NOMO-1 (cell line): ENCODE data around the gene CLBA1.

Experiments used
- DNase-seq, 2 experiments: peaks; one replicate each; lab custom pipeline; 2025; ENCODE audit not compliant: unreplicated experiment in 2 of 2; lab: John Stamatoyannopoulos, UW

CLBA1 gene

DNA sequence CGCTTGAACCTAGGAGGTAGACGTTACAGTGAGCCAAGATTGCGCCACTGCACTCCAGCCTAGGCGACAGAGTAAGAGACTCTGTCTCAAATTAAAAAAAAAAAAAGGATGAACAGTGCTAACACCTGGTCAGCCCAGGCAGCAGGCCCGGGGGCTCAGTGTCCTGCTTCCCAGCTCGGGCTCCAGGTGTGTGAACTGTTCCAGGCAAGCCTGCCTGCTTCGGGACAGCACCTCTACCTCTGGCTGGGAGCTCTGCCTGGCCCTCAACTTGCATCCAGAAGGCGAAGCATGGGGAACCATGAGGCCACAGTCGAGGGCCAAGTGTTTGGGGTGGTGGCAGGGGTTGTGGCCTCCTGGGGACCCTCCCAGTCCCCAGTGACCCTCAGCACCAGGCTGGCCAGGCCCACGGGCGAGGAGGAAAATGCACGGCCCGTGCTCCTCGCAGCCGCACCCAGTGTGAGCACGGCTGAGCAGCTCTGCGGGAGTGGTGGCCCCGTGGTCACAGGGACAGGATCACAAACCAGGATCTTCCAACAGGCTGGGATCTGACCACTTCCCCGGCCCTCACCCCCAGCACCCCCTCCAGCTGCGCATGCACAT is 19.8 kb downstream of the CLBA1 start:
- no peak for DNase-seq

GRCh38 chr14:105005929-105006830 is 20.6 kb downstream of the CLBA1 start:
- DNase-seq: no peak

DNA sequence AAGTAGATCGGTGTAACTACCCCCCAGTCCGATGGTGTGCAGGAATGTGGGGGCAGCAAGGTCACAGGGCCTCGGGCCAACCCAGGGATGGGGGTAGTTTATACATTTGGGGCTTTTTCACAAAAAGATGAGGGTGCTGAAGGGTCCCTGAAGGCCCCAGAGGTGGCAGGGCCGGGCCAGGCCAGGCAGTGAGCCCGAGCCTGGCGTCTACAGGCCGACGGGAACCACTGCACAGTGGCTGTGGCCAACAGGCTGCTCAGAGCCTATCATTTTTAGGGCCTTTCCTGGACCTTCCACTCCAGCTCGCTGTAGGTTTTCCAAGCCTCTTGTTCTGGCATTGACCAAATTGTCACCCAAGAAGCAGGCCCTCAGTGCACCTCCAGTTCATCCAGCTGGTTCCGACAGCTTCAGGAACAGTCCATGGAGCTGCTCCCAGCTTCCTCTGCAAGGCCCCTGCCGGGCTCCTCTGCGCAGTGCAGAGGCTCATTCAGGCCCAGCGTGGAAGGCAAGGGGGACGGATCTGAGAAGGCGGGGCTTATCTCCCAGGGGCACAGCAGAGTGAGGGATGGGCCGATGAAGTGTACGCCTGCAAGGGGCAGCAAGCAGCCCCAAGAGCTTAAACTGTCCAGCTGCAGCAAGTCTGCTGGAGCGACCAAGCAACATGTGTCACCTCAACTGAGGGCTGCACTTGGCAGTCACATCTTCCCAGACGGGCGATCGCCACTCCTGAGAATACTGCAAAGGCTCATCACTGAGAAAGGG is 21.4 kb downstream of the CLBA1 start:
- DNase-seq: no peak

DNA sequence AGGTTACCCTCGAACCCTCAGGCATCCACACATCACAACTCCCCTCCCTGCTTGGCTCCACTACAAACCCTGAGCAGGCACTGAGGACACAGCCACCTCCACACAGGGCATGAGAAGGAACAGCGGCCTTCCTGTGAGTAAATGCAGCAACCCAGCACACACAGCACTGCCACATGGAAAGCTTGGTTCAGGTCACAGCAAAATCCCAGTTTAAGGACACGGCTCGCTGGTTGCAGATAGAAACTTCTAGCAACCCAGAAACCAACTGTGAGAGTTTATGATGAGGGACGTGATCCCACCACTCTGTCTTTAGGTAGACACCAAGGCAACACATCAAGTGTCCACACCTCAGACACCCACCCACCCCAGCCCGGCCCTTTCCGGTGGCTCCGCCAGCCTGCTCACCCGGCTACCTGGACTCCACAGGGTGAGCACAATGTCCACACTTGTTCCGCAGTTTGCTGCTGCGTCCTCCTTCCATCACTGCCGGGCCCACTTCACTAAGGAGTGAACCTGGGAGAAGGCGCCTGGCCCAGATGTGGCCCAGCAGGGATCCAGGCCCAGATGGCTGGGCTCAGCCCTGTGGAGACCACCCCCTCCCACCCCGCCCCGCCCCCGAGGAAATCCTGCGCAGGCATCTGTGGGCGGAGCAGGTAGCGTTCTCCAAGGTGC is 22.1 kb downstream of the CLBA1 start:
- DNase-seq: no peak

GRCh38 chr14:105010106-105010505 is 24.5 kb downstream of the CLBA1 start:
- no peak for DNase-seq

DNA sequence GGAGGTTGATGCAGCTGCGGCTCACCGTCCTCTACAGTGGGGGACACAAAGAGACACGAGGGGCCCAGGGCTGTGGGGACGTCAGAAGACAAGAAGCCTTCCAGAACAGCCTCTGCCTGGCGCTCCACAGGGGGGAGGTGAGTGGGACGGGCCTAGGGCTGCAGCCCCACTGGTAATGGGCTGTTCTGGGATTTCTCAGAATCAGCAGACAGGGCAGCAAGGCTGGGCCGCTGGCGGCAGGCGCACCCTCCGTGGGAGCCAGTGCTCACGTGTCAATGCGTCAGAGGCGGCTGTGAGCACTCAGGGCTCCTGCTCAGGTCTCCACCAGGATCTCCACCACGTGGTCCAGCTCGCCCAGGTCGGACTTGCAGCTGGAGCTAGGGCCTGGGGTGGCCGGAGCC is 25.3 kb downstream of the CLBA1 start:
- no peak for DNase-seq

- no peak for DNase-seq
Observed at GRCh38 chr14:105011312-105011990, 25.9 kb downstream of the CLBA1 start.

- DNase-seq: no peak
Observed at GRCh38 chr14:105012171-105012985, 26.8 kb downstream of the CLBA1 start.

- DNase-seq: no peak
Observed at GRCh38 chr14:105013150-105013785, 27.7 kb downstream of the CLBA1 start.

DNA sequence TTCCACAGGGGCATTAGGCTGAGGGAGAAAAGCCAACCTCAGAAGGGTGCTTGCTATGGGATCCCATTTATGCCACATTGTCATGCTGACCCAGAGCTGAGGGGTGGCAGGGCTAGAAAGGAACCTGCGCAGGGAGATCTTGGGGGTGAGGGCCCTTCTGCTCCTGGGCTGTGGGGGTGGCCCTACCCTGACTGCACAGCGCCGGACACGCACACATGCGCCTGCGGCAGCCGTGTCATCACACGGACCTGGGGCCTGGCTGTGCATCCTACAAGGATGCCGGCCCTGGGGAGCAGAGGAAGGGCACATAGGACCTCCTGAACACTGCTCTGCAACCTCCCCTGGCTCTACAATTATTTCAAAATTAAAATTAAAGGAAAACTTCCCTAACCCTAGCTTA is 28.4 kb downstream of the CLBA1 start:
- DNase-seq: no peak

- no peak for DNase-seq
Observed at GRCh38 chr14:105014631-105015030, 29.0 kb downstream of the CLBA1 start.

- DNase-seq: no peak
Observed at GRCh38 chr14:105015242-105015641, 29.7 kb downstream of the CLBA1 start.

DNA sequence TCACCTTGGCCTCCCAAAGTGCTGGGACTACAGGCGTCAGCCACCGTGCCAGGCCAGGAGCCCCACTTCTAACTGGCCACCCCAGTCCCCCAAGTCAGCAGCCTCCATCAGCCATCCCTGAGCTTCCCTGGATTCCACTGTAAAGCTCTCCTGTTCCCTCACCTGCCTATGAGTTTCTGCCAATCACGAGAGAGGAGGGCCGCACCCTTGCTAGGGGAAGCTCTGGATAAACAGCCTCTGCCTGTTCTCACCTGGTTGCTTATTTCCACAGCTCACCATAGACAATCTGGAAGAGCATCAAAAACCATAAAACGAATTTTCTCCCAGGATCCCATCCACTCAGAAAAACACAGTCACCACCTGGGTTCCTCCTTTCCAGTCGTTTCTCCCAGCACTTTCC is 30.3 kb downstream of the CLBA1 start:
- DNase-seq: no peak

GRCh38 chr14:105018414-105018813 is 32.8 kb downstream of the CLBA1 start:
- no peak for DNase-seq

DNA sequence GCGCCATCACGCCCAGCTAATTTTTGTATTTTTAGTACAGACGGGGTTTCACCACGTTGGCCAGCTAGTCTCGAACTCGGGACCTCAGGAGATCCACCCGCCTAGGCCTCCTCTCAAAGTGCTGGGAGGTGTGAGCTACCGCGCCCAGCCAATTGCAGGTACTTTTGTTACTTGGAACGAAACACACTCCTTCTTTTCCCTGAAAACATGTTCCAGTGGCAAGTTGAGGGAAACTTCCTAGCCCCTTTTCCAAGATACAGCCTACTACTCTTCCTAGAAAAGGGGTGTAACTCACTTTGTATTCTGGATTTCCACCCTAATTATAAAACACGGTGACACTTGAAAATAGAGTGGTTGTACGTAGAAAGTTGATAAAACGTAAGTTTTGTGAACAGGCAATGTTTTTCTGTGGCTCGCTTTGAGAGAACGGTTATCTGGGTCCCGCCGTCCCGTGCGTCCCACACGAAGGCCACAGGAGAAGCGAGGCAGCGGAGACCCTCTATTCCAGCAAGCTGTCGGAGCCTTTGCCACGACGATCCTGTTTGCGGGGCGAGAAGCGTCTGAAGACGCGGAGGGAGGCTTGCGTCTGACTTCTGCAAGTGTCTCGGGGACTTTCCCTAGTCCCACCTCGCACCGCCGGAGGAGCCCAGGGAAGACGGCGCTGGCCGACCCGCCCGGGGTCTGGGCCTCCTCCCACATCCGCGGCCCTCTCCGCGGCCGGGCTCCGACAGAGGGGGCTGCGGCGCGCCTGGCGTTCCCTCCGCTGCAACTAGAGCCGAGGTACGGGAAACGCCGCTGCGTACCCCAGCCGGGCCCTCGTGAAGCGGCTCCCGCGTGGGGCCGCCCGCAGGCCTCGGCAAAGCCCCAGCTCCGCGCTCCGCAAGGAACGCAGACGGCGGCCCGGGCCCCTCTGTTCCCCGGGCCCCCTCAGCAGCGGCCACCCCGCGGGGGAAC is 34.5 kb downstream of the CLBA1 start:
- DNase-seq: peak in 1 of 2 experiments; percentile 18

- DNase-seq: peak; percentile 99
Observed at GRCh38 chr14:105020815-105021655, 35.4 kb downstream of the CLBA1 start, which contains the start of gene CDCA4. CDCA4 (minus strand) TSS chr14:105021083; CDS start chr14:105011929, 9,154 bp downstream.
